IMR-90 (cell line): ENCODE results near the gene DLG5. TPM values are rescaled to one million over a fixed set of nuclear protein-coding genes. Genes with fewer than 3 reads are reported as not detected.
A peak's percentile ranks its signal among the peaks of the same experiment; 100 is the strongest.

Experiments
- ATAC-seq: fragments of 200-7000 bp; cut with Tn5 transposase; 2 replicates; pipeline ENCODE4 v1.9.1; 2020; ENCODE audit warnings: low read depth, mild to moderate bottlenecking, moderate library complexity
- BruUV-seq: library from RNA; stranded (reverse); fragments of 400-500 nt; replicated peaks from 2 replicates; lab custom pipeline; 2021; lab: Mats Ljungman, UMichigan
- CTCF ChIA-PET: fragments of 300-600 bp; formaldehyde crosslinking; extraction: SDS; loops from one replicate; lab custom pipeline; 2021; ENCODE audit warnings: antibody characterized with exemption; lab: Yijun Ruan, JAX
- POLR2A ChIA-PET: fragments of 300-600 bp; sonication (Branson Sonifier 250); formaldehyde crosslinking; loops from one replicate; lab custom pipeline; 2022; ENCODE audit warnings: antibody characterized with exemption; ENCODE audit not compliant: unreplicated experiment; lab: Charles Lee
- DNase-seq: peaks from one replicate; pipeline ENCODE4 v3.0.0; 2013
- H2AFZ ChIP-seq: replicated peaks from 2 replicates; pipeline ENCODE3; 2013; ENCODE audit warnings: low read length, mild to moderate bottlenecking; ENCODE audit not compliant: poor library complexity
- H2AK5ac ChIP-seq: 2 replicates; pipeline ENCODE4 v1.6.1; 2013; ENCODE audit warnings: low read depth, low read length, inconsistent platforms
- H2AK9ac ChIP-seq: replicated peaks from 2 replicates; pipeline ENCODE3; 2013; ENCODE audit warnings: mild to moderate bottlenecking, low read depth, low read length, moderate library complexity; ENCODE audit not compliant: poor library complexity
- H2BK120ac ChIP-seq: 2 replicates; pipeline ENCODE4 v1.6.1; 2013; ENCODE audit warnings: low read depth, low read length, inconsistent platforms
- H2BK15ac ChIP-seq: 3 replicates; pipeline ENCODE4 v1.6.1; 2013; ENCODE audit warnings: low read depth, low read length, inconsistent platforms
- H2BK20ac ChIP-seq: 2 replicates; pipeline ENCODE4 v1.6.1; 2013; ENCODE audit warnings: low read depth, mild to moderate bottlenecking, inconsistent platforms, low read length, moderate library complexity
- H2BK5ac ChIP-seq: 2 replicates; pipeline ENCODE4 v1.6.1; 2013; ENCODE audit warnings: mild to moderate bottlenecking, low read depth, low read length, inconsistent platforms; ENCODE audit not compliant: poor library complexity, severe bottlenecking
- H3K14ac ChIP-seq: replicated peaks from 2 replicates; pipeline ENCODE4 v1.6.1; 2013; ENCODE audit warnings: low read depth, low read length, inconsistent platforms
- H3K18ac ChIP-seq: 2 replicates; pipeline ENCODE4 v1.6.1; 2013; ENCODE audit warnings: low read depth, low read length, control low read depth
- H3K23ac ChIP-seq: 2 replicates; pipeline ENCODE4 v1.6.1; 2013; ENCODE audit warnings: low read depth, low read length, inconsistent platforms
- H3K27ac ChIP-seq: 2 replicates; pipeline ENCODE4 v1.5.1; 2013; ENCODE audit warnings: mild to moderate bottlenecking, control low read depth, low read length; ENCODE audit not compliant: insufficient read depth
- H3K27me3 ChIP-seq: 2 replicates; pipeline ENCODE4 v1.6.1; 2013; ENCODE audit warnings: low read length; ENCODE audit not compliant: control insufficient read depth, insufficient read depth
- H3K36me3 ChIP-seq: 2 replicates; pipeline ENCODE4 v1.6.1; 2013; ENCODE audit warnings: low read length, mixed read lengths; ENCODE audit not compliant: control insufficient read depth, insufficient read depth
- H3K4ac ChIP-seq: 2 replicates; pipeline ENCODE4 v1.6.1; 2013; ENCODE audit warnings: low read depth, low read length, inconsistent platforms
- H3K4me1 ChIP-seq: 2 replicates; pipeline ENCODE4 v1.6.1; 2013; ENCODE audit warnings: low read length, mixed read lengths; ENCODE audit not compliant: control insufficient read depth, insufficient read depth
- H3K4me2 ChIP-seq: 2 replicates; pipeline ENCODE4 v1.6.1; 2013; ENCODE audit warnings: low read depth, mild to moderate bottlenecking, control low read depth, low read length, moderate library complexity
- H3K4me3 ChIP-seq: 2 replicates; pipeline ENCODE4 v1.5.1; 2013; ENCODE audit warnings: low read depth, mild to moderate bottlenecking, control low read depth, low read length, moderate library complexity; ENCODE audit not compliant: insufficient read depth
- H3K56ac ChIP-seq: 2 replicates; pipeline ENCODE4 v1.6.1; 2013; ENCODE audit warnings: low read length, inconsistent platforms; ENCODE audit not compliant: insufficient read depth; ENCODE audit errors: extremely low read depth
- H3K79me1 ChIP-seq, 2 experiments: 2 replicates each; pipeline ENCODE4 v1.6.1; 2013; ENCODE audit warnings: low read length in 2 of 2, inconsistent platforms in 1 of 2, low read depth in 1 of 2
- H3K9ac ChIP-seq: 2 replicates; pipeline ENCODE4 v1.6.1; 2013; ENCODE audit warnings: low read depth, low read length, control low read depth
- H3K9me1 ChIP-seq: 2 replicates; pipeline ENCODE4 v1.6.1; 2013; ENCODE audit warnings: low read length, inconsistent platforms; ENCODE audit not compliant: insufficient read depth
- H3K9me3 ChIP-seq: 2 replicates; pipeline ENCODE4 v1.6.1; 2013; ENCODE audit warnings: low read length; ENCODE audit not compliant: control insufficient read depth, insufficient read depth
- H4K20me1 ChIP-seq: 2 replicates; pipeline ENCODE4 v1.6.1; 2013; ENCODE audit warnings: low read length, inconsistent platforms; ENCODE audit not compliant: insufficient read depth
- H4K5ac ChIP-seq: 2 replicates; pipeline ENCODE4 v1.6.1; 2013; ENCODE audit warnings: mild to moderate bottlenecking, low read depth, low read length, control low read depth
- H4K8ac ChIP-seq, 2 experiments: 2 replicates each; pipeline ENCODE4 v1.6.1; 2013; ENCODE audit warnings: low read depth in 2 of 2, low read length in 2 of 2, control low read depth in 1 of 2, inconsistent platforms in 1 of 2
- H4K91ac ChIP-seq: 2 replicates; pipeline ENCODE4 v1.6.1; 2013; ENCODE audit warnings: low read depth, low read length, inconsistent platforms; ENCODE audit not compliant: insufficient read depth
- BHLHE40 ChIP-seq: fragments of 150-350 bp; IDR thresholded peaks from 2 replicates; pipeline ENCODE4 v1.6.1; 2016; ENCODE audit warnings: mild to moderate bottlenecking, low read depth, low read length
- CEBPB ChIP-seq: IDR thresholded peaks from 2 replicates; pipeline ENCODE4 v1.6.1; 2012; ENCODE audit warnings: low read depth, low read length, improper control_type of control experiment
- CHD1 ChIP-seq: IDR thresholded peaks from 2 replicates; pipeline ENCODE4 v1.6.1; 2012; ENCODE audit warnings: low read depth, low read length, improper control_type of control experiment
- FOS ChIP-seq: fragments of 150-350 bp; IDR thresholded peaks from 2 replicates; pipeline ENCODE4 v1.6.1; 2016; ENCODE audit warnings: low read depth, low read length
- MAFK ChIP-seq: IDR thresholded peaks from 2 replicates; pipeline ENCODE4 v1.6.1; 2012; ENCODE audit warnings: low read depth, low read length, improper control_type of control experiment
- MAZ ChIP-seq: IDR thresholded peaks from 2 replicates; pipeline ENCODE4 v1.6.1; 2012; ENCODE audit warnings: low read depth, mild to moderate bottlenecking, low read length, improper control_type of control experiment, moderate library complexity, borderline replicate concordance
- MXI1 ChIP-seq: IDR thresholded peaks from 2 replicates; pipeline ENCODE4 v1.6.1; 2012; ENCODE audit warnings: low read depth, mild to moderate bottlenecking, low read length, moderate library complexity, borderline replicate concordance
- POLR2A ChIP-seq: IDR thresholded peaks from 2 replicates; pipeline ENCODE4 v1.6.1; 2012; ENCODE audit warnings: mild to moderate bottlenecking, low read depth, low read length
- USF2 ChIP-seq: fragments of 150-350 bp; IDR thresholded peaks from 2 replicates; pipeline ENCODE4 v1.6.1; 2017; ENCODE audit warnings: mild to moderate bottlenecking, antibody characterized with exemption, low read length, low read depth
- WGBS, 2 experiments: methylation state at CpG; one replicate each; pipeline versions ENCODE4 v1.1.5 to v1.1.7; 2013; ENCODE audit warnings: missing lambda C conversion rate in 2 of 2; ENCODE audit not compliant: insufficient read length in 1 of 2; ENCODE audit errors: extremely low coverage in 2 of 2; 5-methylcytosine and 5-hydroxymethylcytosine counted together
- dilution Hi-C: fragments of 300-500 bp; cut with HindIII; formaldehyde crosslinking; loops from one replicate; pipeline ENCODE4 v1.14.3; 2018; ENCODE audit warnings: low sequenced_read_pairs; ENCODE audit not compliant: unreplicated experiment
- in situ Hi-C: fragments of 300-500 bp; cut with MboI; formaldehyde crosslinking; loops from 3 replicates; pipeline ENCODE4 v1.14.3; 2019; ENCODE audit warnings: low sequenced_read_pairs, inconsistent platforms, mixed read lengths
- intact Hi-C: fragments of 100-400 bp; cut with micrococcal nuclease; formaldehyde crosslinking; loops from 2 replicates; pipeline ENCODE4 v1.10.0; 2022
- polyA plus RNA-seq, 3 experiments: library from polyadenylated mRNA; depleted of rRNA; stranded (reverse); fragments of >200 nt; gene quantifications; 2 replicates each; pipeline ENCODE4 v1.2.3, GENCODE V29; 2012; ENCODE audit warnings: low replicate concordance in 1 of 3
- total RNA-seq: library from RNA; depleted of rRNA; stranded (reverse); fragments of >200 nt; gene quantifications from 2 replicates; pipeline ENCODE4 v1.2.3, GENCODE V29; 2012
- TF ChIP-seq, protein P1 (sequence below): fragments of 150-350 bp; IDR thresholded peaks from 2 replicates; pipeline ENCODE4 v1.6.1; 2016; ENCODE audit warnings: low read depth, mild to moderate bottlenecking, low read length, moderate library complexity, borderline replicate concordance

The DLG5 gene
- total and polyA plus RNA-seq, 2 of the 4 experiments (the other 2 are of a cell fraction): 12.7 to 28.7 TPM

- no peak overlapping the region for H3K4ac ChIP-seq
- peak; percentile 70 for ATAC-seq
- peaks cover 11% of the 10 kb centered on the region; the same call in 1 of the 2 replicates for H3K9me1 ChIP-seq
- H3K79me1 ChIP-seq: peaks cover 0 to 4% of the 10 kb centered on the region in 2 experiments; a peak in 1 of 4 replicates
- peaks cover 12% of the 10 kb centered on the region for H3K4me1 ChIP-seq
- no CpG with 5 or more reads among the region's 1 CpG for WGBS, 2 experiments
- DNase-seq: peak; percentile 63
- H3K18ac ChIP-seq: no peak overlapping the region
- H4K20me1 ChIP-seq: no peaks in the 10 kb centered on the region; the same call in 1 of the 2 replicates
- ChIA-PET CTCF (no interaction called here), POLR2A (no interaction called here)
- H3K56ac ChIP-seq: no peak overlapping the region
- H3K9ac ChIP-seq: no peak overlapping the region
- dilution Hi-C loops: no loop called here
- H3K23ac ChIP-seq: no peak overlapping the region
- TF ChIP-seq, protein P1, sequence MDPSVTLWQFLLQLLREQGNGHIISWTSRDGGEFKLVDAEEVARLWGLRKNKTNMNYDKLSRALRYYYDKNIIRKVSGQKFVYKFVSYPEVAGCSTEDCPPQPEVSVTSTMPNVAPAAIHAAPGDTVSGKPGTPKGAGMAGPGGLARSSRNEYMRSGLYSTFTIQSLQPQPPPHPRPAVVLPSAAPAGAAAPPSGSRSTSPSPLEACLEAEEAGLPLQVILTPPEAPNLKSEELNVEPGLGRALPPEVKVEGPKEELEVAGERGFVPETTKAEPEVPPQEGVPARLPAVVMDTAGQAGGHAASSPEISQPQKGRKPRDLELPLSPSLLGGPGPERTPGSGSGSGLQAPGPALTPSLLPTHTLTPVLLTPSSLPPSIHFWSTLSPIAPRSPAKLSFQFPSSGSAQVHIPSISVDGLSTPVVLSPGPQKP: no peak
- TF ChIP-seq MAFK (no peak), CHD1 (no peak), CEBPB (no peak), USF2 (no peak), MAZ (no peak), FOS (no peak), MXI1 (no peak), BHLHE40 (no peak), POLR2A (no peak)
- no peak overlapping the region for H3K4me3 ChIP-seq
- H2BK120ac ChIP-seq: no peak overlapping the region
- no peak overlapping the region for H4K5ac ChIP-seq
- H3K14ac ChIP-seq: 0 out of 2 replicates have a peak overlapping the region, but pooled peaks have one; percentile 31
- no peak overlapping the region for H2BK15ac ChIP-seq
- H3K27ac ChIP-seq: no peak overlapping the region
- H3K4me2 ChIP-seq: no peak overlapping the region
- peaks cover 5% of the 10 kb centered on the region for H3K9me3 ChIP-seq
- H3K27me3 ChIP-seq: no peaks in the 10 kb centered on the region
- intact Hi-C loops: no loop called here
- no peak overlapping the region for H2AK5ac ChIP-seq
- no peak overlapping the region for H2BK20ac ChIP-seq
- H3K36me3 ChIP-seq: peaks cover 6% of the 10 kb centered on the region; the same call in 1 of the 2 replicates
- H4K91ac ChIP-seq: no peak overlapping the region
- H4K8ac ChIP-seq: no peak overlapping the region
- no peak overlapping the region for H2AK9ac ChIP-seq
- in situ Hi-C loops: no loop called here
- H2AFZ ChIP-seq: no peak overlapping the region
- no peak overlapping the region for H2BK5ac ChIP-seq
- no TSS peak for BruUV-seq
These were observed 151.6 kb downstream of the DLG5 start for GRCh38 chr10:77774940-77775391.
